ENCODE data around the gene SERPINE3. TPM values are rescaled to one million over a fixed set of nuclear protein-coding genes. Genes with fewer than 3 reads are reported as not detected.

Gene SERPINE3
- total and polyA plus RNA-seq, 10 donors = 0.38 TPM; not detected in 9

- Histone ChIP-seq H3K27me3 (replicated peaks in 1 of 7) (no peaks in the 10 kb centered on the region), H3K4me3 (no peak overlapping the region), H3K36me3 (peaks cover 0 to 45% (median 8%) of the 10 kb centered on the region in 6 donors), H3K4me1 (no peaks in the 10 kb centered on the region), H3K27ac (no peak overlapping the region), H3K9me3 (no peaks in the 10 kb centered on the region)
- WGBS, 5 donors = 87 to 100% (median 93%) methylated on average over 1 of the region's 1 CpG
- intact Hi-C loops (cut with DNase I; ENCODE audit: low total_unique reads) = no loop called here
- DNase-seq = no peak
- no peak for TF ChIP-seq POLR2AphosphoS5 (IDR thresholded peaks at IDR 0.05)
- no peak for TF ChIP-seq CTCF (IDR thresholded peaks at IDR 0.05 in 8 of 11, conservative IDR thresholded peaks at IDR 0.05 in 3 of 11)
- TF ChIP-seq POLR2A (IDR thresholded peaks at IDR 0.05) = no peak
These were observed 19.9 kb downstream of the SERPINE3 start for GRCh38 chr13:51359352-51359751.

- 93 to 100% (median 98%) methylated on average over 1 of the region's 1 CpG for WGBS, 5 donors
- H3K9me3 ChIP-seq = no peaks in the 10 kb centered on the region
- H3K27ac ChIP-seq = no peak overlapping the region
- H3K36me3 ChIP-seq = peaks cover 0 to 57% (median 15%) of the 10 kb centered on the region in 6 donors
- TF ChIP-seq POLR2AphosphoS5 (IDR thresholded peaks at IDR 0.05) (no peak), POLR2A (IDR thresholded peaks at IDR 0.05) (no peak), CTCF (IDR thresholded peaks at IDR 0.05 in 8 of 11, conservative IDR thresholded peaks at IDR 0.05 in 3 of 11) (no peak)
- H3K4me1 ChIP-seq = no peaks in the 10 kb centered on the region
- intact Hi-C loops (cut with DNase I; ENCODE audit: low total_unique reads) = no loop called here
- no peak overlapping the region for H3K4me3 ChIP-seq
- H3K27me3 ChIP-seq (replicated peaks in 1 of 7) = no peaks in the 10 kb centered on the region
- DNase-seq = no peak
These were observed 21.0 kb downstream of the SERPINE3 start for GRCh38 chr13:51360489-51360888.

GRCh38 chr13:51361106-51361505, 21.6 kb downstream of the SERPINE3 start:
- H3K36me3 ChIP-seq = peaks cover 0 to 63% (median 20%) of the 10 kb centered on the region in 6 donors
- intact Hi-C loops (cut with DNase I; ENCODE audit: low total_unique reads) = no loop called here
- no peaks in the 10 kb centered on the region for H3K27me3 ChIP-seq (replicated peaks in 1 of 7)
- H3K9me3 ChIP-seq = no peaks in the 10 kb centered on the region
- DNase-seq = no peak
- no peak overlapping the region for H3K4me3 ChIP-seq
- TF ChIP-seq POLR2A (IDR thresholded peaks at IDR 0.05) (no peak), POLR2AphosphoS5 (IDR thresholded peaks at IDR 0.05) (no peak), CTCF (IDR thresholded peaks at IDR 0.05 in 8 of 11, conservative IDR thresholded peaks at IDR 0.05 in 3 of 11) (no peak)
- no peak overlapping the region for H3K27ac ChIP-seq
- H3K4me1 ChIP-seq = no peaks in the 10 kb centered on the region

GRCh38 chr13:51363625-51364024, 24.1 kb downstream of the SERPINE3 start:
- Histone ChIP-seq H3K27me3 (replicated peaks in 1 of 7) (no peaks in the 10 kb centered on the region), H3K36me3 (peaks cover 2 to 88% (median 41%) of the 10 kb centered on the region in 6 donors), H3K9me3 (no peaks in the 10 kb centered on the region), H3K27ac (no peak overlapping the region), H3K4me3 (no peak overlapping the region), H3K4me1 (no peaks in the 10 kb centered on the region)
- TF ChIP-seq POLR2AphosphoS5 (IDR thresholded peaks at IDR 0.05) = no peak
- no peak for TF ChIP-seq CTCF (IDR thresholded peaks at IDR 0.05 in 8 of 11, conservative IDR thresholded peaks at IDR 0.05 in 3 of 11)
- TF ChIP-seq POLR2A (IDR thresholded peaks at IDR 0.05) = no peak
- no peak for DNase-seq
- intact Hi-C loops (cut with DNase I; ENCODE audit: low total_unique reads) = no loop called here
